DOHH2 (cell line): ENCODE data around the gene ADCY4.

ENCODE experiments used
- H3F3A ChIP-seq: fragments of 200-600 bp; sonication (generic), shearing (Covaris generic); 2 replicates; pipeline ENCODE4 v1.6.0; 2016; ENCODE audit warnings: antibody characterized with exemption, mild to moderate bottlenecking; ENCODE audit not compliant: control insufficient read depth, insufficient read depth
- H3K27ac ChIP-seq: fragments of 200-600 bp; sonication (generic); 2 replicates; pipeline ENCODE4 v1.5.1; 2014; ENCODE audit warnings: low read depth, mild to moderate bottlenecking, low read length, moderate library complexity
- H3K27me3 ChIP-seq: fragments of 200-600 bp; sonication (generic); 2 replicates; pipeline ENCODE4 v1.6.1; 2014; ENCODE audit warnings: mild to moderate bottlenecking, low read length, mixed read lengths; ENCODE audit not compliant: control insufficient read depth
- H3K36me3 ChIP-seq: fragments of 200-600 bp; sonication (generic); 2 replicates; pipeline ENCODE4 v1.6.1; 2014; ENCODE audit warnings: mild to moderate bottlenecking, low read length, moderate library complexity, mixed read lengths; ENCODE audit not compliant: control insufficient read depth
- H3K4me1 ChIP-seq: fragments of 200-600 bp; sonication (generic); 2 replicates; pipeline ENCODE4 v1.6.1; 2014; ENCODE audit warnings: mild to moderate bottlenecking, low read length, mixed read lengths; ENCODE audit not compliant: control insufficient read depth
- H3K4me2 ChIP-seq: fragments of 200-600 bp; sonication (generic); 2 replicates; pipeline ENCODE4 v1.6.0; 2014; ENCODE audit warnings: mild to moderate bottlenecking, low read length, moderate library complexity
- H3K4me3 ChIP-seq: fragments of 200-600 bp; sonication (generic); 2 replicates; pipeline ENCODE4 v1.5.1; 2014; ENCODE audit warnings: mild to moderate bottlenecking, low read length, mixed read lengths
- H3K79me2 ChIP-seq: fragments of 200-600 bp; sonication (generic); 2 replicates; pipeline ENCODE4 v1.6.1; 2014; ENCODE audit warnings: mild to moderate bottlenecking, low read length, mixed read lengths; ENCODE audit not compliant: control insufficient read depth
- H3K9me2 ChIP-seq: fragments of 200-600 bp; sonication (generic); replicated peaks from 2 replicates; pipeline ENCODE4 v1.6.1; 2014; ENCODE audit warnings: mild to moderate bottlenecking, low read length, mixed read lengths; ENCODE audit not compliant: control insufficient read depth
- H3K9me3 ChIP-seq: fragments of 200-600 bp; sonication (generic); 2 replicates; pipeline ENCODE4 v1.6.1; 2014; ENCODE audit warnings: antibody characterized with exemption, low read length, mixed read lengths; ENCODE audit not compliant: control insufficient read depth, insufficient read depth
- H4K20me1 ChIP-seq: fragments of 200-600 bp; sonication (generic); 2 replicates; pipeline ENCODE4 v1.6.0; 2014; ENCODE audit warnings: low read depth, mild to moderate bottlenecking, antibody characterized with exemption, low read length, moderate library complexity; ENCODE audit not compliant: control insufficient read depth, insufficient read depth
- EZH2phosphoT487 ChIP-seq: fragments of 200-600 bp; sonication (generic); IDR thresholded peaks from 2 replicates; pipeline ENCODE4 v1.6.1; 2017; ENCODE audit warnings: borderline replicate concordance, mild to moderate bottlenecking, antibody characterized with exemption, low read length, moderate library complexity, mixed read lengths
- TF ChIP-seq, protein P1 (sequence below): fragments of 200-600 bp; sonication (generic); IDR thresholded peaks from one replicate; pipeline ENCODE4 v1.5.1; 2014; ENCODE audit warnings: antibody characterized with exemption, mild to moderate bottlenecking, low read depth, low read length; ENCODE audit not compliant: poor library complexity, severe bottlenecking

Gene ADCY4

DNA sequence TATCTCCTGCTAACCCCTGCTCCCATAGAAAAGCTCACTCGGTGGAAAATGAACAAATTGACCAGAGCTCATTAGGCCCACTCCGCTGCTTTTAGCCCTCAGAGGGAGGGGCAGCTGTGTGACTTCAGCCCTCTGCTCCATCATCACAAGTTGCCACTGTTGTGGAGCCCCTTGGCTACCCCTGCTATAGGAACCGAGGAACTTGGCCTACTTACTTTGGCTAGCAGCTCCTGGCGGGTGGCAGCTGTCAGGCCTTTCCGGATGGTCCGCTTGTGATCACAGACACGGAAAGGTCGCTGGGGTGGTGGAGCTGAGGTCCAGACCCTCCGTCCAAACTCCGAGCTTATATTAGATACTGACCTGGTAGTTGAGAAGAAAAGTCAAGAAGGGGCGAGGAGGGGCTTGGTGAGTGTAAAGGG lies 27.7 kb downstream of the ADCY4 start:
- no peak overlapping the region for H3K27ac ChIP-seq

DNA sequence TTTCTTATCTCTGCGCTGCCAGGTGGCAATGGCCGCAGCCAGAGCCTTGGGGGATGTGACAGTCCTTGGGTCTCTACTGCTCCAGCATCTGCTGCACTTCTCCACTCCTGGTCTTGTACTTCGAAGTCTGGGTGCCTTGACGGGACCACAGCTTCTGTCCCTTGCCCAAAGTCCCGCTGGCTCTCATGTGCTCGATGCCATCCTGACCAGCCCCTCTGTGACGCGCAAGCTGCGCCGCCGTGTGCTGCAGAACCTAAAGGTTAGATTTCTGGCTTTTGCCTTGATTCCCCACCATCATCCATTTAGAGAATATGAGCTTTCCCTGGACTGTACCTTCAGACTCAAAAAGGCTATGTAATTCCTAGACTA lies 30.9 kb downstream of the ADCY4 start:
- H4K20me1 ChIP-seq, result no peaks in the 10 kb centered on the region; the same call in 1 of the 2 replicates
- H3K4me2 ChIP-seq, result no peak overlapping the region
- no peaks in the 10 kb centered on the region for H3K27me3 ChIP-seq
- no peaks in the 10 kb centered on the region for H3K9me2 ChIP-seq
- H3K4me3 ChIP-seq, result no peak overlapping the region
- peaks cover 15% of the 10 kb centered on the region for H3K4me1 ChIP-seq
- H3K79me2 ChIP-seq, result peaks cover 28% of the 10 kb centered on the region
- TF ChIP-seq EZH2phosphoT487, result no peak
- TF ChIP-seq, protein P1, sequence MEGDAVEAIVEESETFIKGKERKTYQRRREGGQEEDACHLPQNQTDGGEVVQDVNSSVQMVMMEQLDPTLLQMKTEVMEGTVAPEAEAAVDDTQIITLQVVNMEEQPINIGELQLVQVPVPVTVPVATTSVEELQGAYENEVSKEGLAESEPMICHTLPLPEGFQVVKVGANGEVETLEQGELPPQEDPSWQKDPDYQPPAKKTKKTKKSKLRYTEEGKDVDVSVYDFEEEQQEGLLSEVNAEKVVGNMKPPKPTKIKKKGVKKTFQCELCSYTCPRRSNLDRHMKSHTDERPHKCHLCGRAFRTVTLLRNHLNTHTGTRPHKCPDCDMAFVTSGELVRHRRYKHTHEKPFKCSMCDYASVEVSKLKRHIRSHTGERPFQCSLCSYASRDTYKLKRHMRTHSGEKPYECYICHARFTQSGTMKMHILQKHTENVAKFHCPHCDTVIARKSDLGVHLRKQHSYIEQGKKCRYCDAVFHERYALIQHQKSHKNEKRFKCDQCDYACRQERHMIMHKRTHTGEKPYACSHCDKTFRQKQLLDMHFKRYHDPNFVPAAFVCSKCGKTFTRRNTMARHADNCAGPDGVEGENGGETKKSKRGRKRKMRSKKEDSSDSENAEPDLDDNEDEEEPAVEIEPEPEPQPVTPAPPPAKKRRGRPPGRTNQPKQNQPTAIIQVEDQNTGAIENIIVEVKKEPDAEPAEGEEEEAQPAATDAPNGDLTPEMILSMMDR, result no peak
- H3F3A ChIP-seq, result peaks cover 6% of the 10 kb centered on the region; the same call in 1 of the 2 replicates
- H3K9me3 ChIP-seq, result no peaks in the 10 kb centered on the region
- no peak overlapping the region for H3K27ac ChIP-seq
- H3K36me3 ChIP-seq, result peaks cover 86% of the 10 kb centered on the region

More for the DNA sequence above, 27.7 kb downstream of the ADCY4 start:
- Histone ChIP-seq H3K27me3 (no peaks in the 10 kb centered on the region), H3F3A (peaks cover 6% of the 10 kb centered on the region; the same call in 1 of the 2 replicates), H3K4me1 (peaks cover 26% of the 10 kb centered on the region), H3K9me3 (no peaks in the 10 kb centered on the region), H4K20me1 (no peaks in the 10 kb centered on the region), H3K36me3 (peaks cover 86% of the 10 kb centered on the region), H3K79me2 (0 out of 2 replicates have a peak, but pooled peaks cover 2% of the 10 kb centered on the region), H3K9me2 (no peaks in the 10 kb centered on the region), H3K4me3 (no peak overlapping the region), H3K4me2 (no peak overlapping the region)
- TF ChIP-seq, protein P1, result no peak
- TF ChIP-seq EZH2phosphoT487, result no peak

GRCh38 chr14:24300326-24300980 lies 34.4 kb downstream of the ADCY4 start:
- H3K27ac ChIP-seq, result peak overlapping the region; percentile 31; the same call in 1 of the 2 replicates
- H4K20me1 ChIP-seq, result no peaks in the 10 kb centered on the region; the same call in 1 of the 2 replicates
- peaks cover 34% of the 10 kb centered on the region for H3K79me2 ChIP-seq
- H3K36me3 ChIP-seq, result peaks cover 66% of the 10 kb centered on the region
- no peaks in the 10 kb centered on the region for H3K27me3 ChIP-seq
- no peak for TF ChIP-seq EZH2phosphoT487
- TF ChIP-seq, protein P1, result no peak
- peak overlapping the region; percentile 72 for H3K4me2 ChIP-seq
- H3K4me3 ChIP-seq, result peak overlapping the region; percentile 87
- H3F3A ChIP-seq, result 0 out of 2 replicates have a peak, but pooled peaks cover 3% of the 10 kb centered on the region
- peaks cover 32% of the 10 kb centered on the region for H3K4me1 ChIP-seq
- no peaks in the 10 kb centered on the region for H3K9me3 ChIP-seq
- no peaks in the 10 kb centered on the region for H3K9me2 ChIP-seq
